Measurements from ENCODE around the gene HIVEP1. TPM values are rescaled to one million over a fixed set of nuclear protein-coding genes. Genes with fewer than 3 reads are reported as not detected.

Gene HIVEP1
- total RNA-seq, 1 experiment from 2014 or later, result 16.3 TPM

- no peak for DNase-seq (ENCODE audit: low read depth in 1 of 2, low spot score in 2 of 2)
- Histone ChIP-seq H3K4me1 (replicated peaks) (peaks cover under 1% of the 10 kb centered on the region), H3K27ac (no peak overlapping the region), H3K4me3 (no peak overlapping the region), H3K36me3 (peaks cover 38% of the 10 kb centered on the region), H3K9me3 (replicated peaks) (no peaks in the 10 kb centered on the region), H3K27me3 (replicated peaks) (no peaks in the 10 kb centered on the region)
Measured at GRCh38 chr6:12118607-12119006, 106.5 kb downstream of the HIVEP1 start.

DNA sequence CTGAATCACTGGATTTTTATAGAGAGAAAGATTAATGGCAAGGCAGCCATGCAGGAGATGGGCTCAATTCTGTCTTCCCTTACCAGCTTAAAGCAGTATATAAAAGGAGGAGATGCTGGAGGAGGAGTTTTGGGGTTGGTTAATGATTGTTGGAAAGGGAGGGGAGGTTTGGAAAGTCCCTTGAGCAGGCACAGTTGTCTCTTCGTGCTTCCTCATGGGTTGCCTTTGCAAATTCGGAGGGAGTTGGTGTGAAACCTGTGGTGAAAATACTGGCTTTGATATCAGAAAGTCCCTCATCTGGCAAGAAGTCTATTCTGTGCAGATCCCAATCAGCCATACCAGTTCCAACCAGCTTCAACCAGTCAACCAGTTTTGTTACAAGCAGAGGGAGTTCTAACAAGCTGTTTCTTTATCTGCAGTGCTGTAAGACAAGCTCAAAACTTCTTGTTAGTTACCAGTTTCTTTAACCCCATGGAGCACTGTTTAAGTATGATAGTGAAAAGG is 107.0 kb downstream of the HIVEP1 start:
- no peak overlapping the region for H3K27ac ChIP-seq
- H3K9me3 ChIP-seq (replicated peaks), result no peaks in the 10 kb centered on the region
- H3K4me3 ChIP-seq, result no peak overlapping the region
- H3K4me1 ChIP-seq (replicated peaks), result no peaks in the 10 kb centered on the region
- peaks cover 40% of the 10 kb centered on the region for H3K36me3 ChIP-seq
- H3K27me3 ChIP-seq (replicated peaks), result no peaks in the 10 kb centered on the region
- DNase-seq (ENCODE audit: low read depth in 1 of 2, low spot score in 2 of 2), result no peak

DNA sequence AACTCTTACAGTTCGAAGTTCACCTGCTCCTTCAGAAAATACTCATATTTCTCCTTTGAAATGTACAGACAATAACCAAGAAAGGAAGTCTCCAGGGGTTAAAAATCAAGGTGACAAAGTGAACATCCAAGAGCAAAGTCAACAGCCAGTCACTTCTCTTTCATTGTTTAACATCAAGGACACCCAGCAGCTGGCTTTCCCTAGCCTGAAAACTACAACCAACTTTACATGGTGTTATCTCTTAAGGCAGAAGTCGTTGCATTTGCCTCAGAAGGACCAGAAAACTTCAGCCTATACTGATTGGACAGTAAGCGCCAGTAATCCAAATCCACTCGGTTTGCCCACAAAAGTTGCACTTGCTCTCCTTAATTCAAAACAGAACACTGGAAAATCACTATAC is 113.3 kb downstream of the HIVEP1 start:
- Histone ChIP-seq H3K9me3 (replicated peaks) (no peaks in the 10 kb centered on the region), H3K27me3 (replicated peaks) (no peaks in the 10 kb centered on the region), H3K27ac (no peak overlapping the region), H3K4me1 (replicated peaks) (no peaks in the 10 kb centered on the region), H3K4me3 (no peak overlapping the region), H3K36me3 (peaks cover 43% of the 10 kb centered on the region)
- DNase-seq (ENCODE audit: low read depth in 1 of 2, low spot score in 2 of 2), result no peak

- Histone ChIP-seq H3K27me3 (replicated peaks) (no peaks in the 10 kb centered on the region), H3K4me1 (replicated peaks) (no peaks in the 10 kb centered on the region), H3K9me3 (replicated peaks) (no peaks in the 10 kb centered on the region), H3K27ac (no peak overlapping the region), H3K4me3 (no peak overlapping the region), H3K36me3 (peaks cover 36% of the 10 kb centered on the region)
- no peak for DNase-seq (ENCODE audit: low read depth in 1 of 2, low spot score in 2 of 2)
Measured at GRCh38 chr6:12126051-12126450, 113.9 kb downstream of the HIVEP1 start.

GRCh38 chr6:12129523-12129922 is 117.4 kb downstream of the HIVEP1 start:
- DNase-seq (ENCODE audit: low read depth in 1 of 2, low spot score in 2 of 2), result no peak
- H3K27ac ChIP-seq, result no peak overlapping the region
- H3K36me3 ChIP-seq, result peaks cover 8% of the 10 kb centered on the region; the same call in 1 of the 2 replicates
- no peaks in the 10 kb centered on the region for H3K27me3 ChIP-seq (replicated peaks)
- H3K9me3 ChIP-seq (replicated peaks), result no peaks in the 10 kb centered on the region
- no peaks in the 10 kb centered on the region for H3K4me1 ChIP-seq (replicated peaks)
- H3K4me3 ChIP-seq, result no peak overlapping the region

DNA sequence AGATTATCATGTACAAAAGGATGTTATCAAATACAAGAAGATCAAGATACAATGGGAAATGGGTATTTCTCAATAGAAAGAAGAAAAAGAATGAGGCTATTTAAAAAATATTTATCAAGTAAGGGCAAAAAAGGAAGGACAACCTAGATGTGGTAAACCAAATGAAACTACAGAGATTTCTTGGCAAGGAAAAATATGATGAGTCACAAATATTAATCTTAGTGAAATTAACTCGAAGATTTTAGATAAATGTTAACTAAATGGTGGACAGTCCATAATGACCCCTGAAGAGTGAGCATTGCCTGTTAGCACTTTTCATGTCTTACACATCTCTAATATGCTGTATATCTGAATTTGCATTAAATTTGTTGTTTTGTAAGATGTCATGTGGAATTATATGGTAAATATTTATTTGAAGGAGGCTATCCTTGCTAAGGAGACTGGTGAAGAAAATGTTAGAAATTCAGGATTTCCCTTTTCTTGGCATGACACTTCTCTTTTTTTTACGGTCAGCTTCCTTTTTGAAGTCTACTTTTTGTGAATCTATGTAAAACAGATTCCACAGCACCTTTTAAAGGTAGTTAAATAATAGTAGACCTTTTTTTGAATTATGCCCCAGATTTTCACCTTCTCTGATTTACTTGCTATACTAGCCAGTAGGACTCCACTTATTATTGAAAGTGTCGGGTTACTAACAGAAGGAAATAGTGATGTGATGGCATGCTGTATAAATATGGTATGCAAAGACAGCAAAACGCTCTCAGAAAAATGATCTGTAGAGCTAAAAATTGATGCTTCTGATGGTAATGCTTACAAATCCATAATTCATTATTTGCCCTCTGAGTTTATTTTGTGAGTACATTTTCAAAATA is 120.5 kb downstream of the HIVEP1 start:
- H3K27ac ChIP-seq, result no peak overlapping the region

GRCh38 chr6:12134581-12134980 is 122.5 kb downstream of the HIVEP1 start:
- Histone ChIP-seq H3K27ac (no peak overlapping the region), H3K4me1 (replicated peaks) (peaks cover 16% of the 10 kb centered on the region), H3K4me3 (no peak overlapping the region), H3K36me3 (peaks cover 14% of the 10 kb centered on the region), H3K27me3 (replicated peaks) (no peaks in the 10 kb centered on the region), H3K9me3 (replicated peaks) (no peaks in the 10 kb centered on the region)
- no peak for DNase-seq (ENCODE audit: low read depth in 1 of 2, low spot score in 2 of 2)

More for the DNA sequence above, 120.5 kb downstream of the HIVEP1 start:
- Histone ChIP-seq H3K36me3 (peaks cover 3% of the 10 kb centered on the region; the same call in 1 of the 2 replicates), H3K27me3 (replicated peaks) (no peaks in the 10 kb centered on the region), H3K9me3 (replicated peaks) (no peaks in the 10 kb centered on the region), H3K4me3 (no peak overlapping the region), H3K4me1 (replicated peaks) (peaks cover 13% of the 10 kb centered on the region)
- no peak for DNase-seq (ENCODE audit: low read depth in 1 of 2, low spot score in 2 of 2)

- Histone ChIP-seq H3K4me1 (replicated peaks) (peaks cover 16% of the 10 kb centered on the region), H3K36me3 (peaks cover 18% of the 10 kb centered on the region), H3K27ac (no peak overlapping the region), H3K9me3 (replicated peaks) (no peaks in the 10 kb centered on the region), H3K4me3 (no peak overlapping the region), H3K27me3 (replicated peaks) (no peaks in the 10 kb centered on the region)
- no peak for DNase-seq (ENCODE audit: low read depth in 1 of 2, low spot score in 2 of 2)
Measured at GRCh38 chr6:12134991-12135390, 122.9 kb downstream of the HIVEP1 start.

GRCh38 chr6:12136905-12137304 is 124.8 kb downstream of the HIVEP1 start:
- Histone ChIP-seq H3K4me1 (replicated peaks) (peaks cover 16% of the 10 kb centered on the region), H3K27ac (peak overlapping the region; percentile 40), H3K36me3 (peaks cover 21% of the 10 kb centered on the region), H3K27me3 (replicated peaks) (no peaks in the 10 kb centered on the region), H3K4me3 (no peak overlapping the region), H3K9me3 (replicated peaks) (no peaks in the 10 kb centered on the region)
- peak in 1 of 2 experiments; percentile 36 for DNase-seq (ENCODE audit: low read depth in 1 of 2, low spot score in 2 of 2)

- DNase-seq (ENCODE audit: low read depth in 1 of 2, low spot score in 2 of 2), result peak; percentile 61 to 64
- Histone ChIP-seq H3K4me1 (replicated peaks) (peaks cover 16% of the 10 kb centered on the region), H3K27me3 (replicated peaks) (no peaks in the 10 kb centered on the region), H3K9me3 (replicated peaks) (no peaks in the 10 kb centered on the region), H3K36me3 (peaks cover 22% of the 10 kb centered on the region), H3K4me3 (no peak overlapping the region), H3K27ac (peak overlapping the region; percentile 40)
Measured at GRCh38 chr6:12137480-12137879, 125.4 kb downstream of the HIVEP1 start.

GRCh38 chr6:12138381-12138780 is 126.3 kb downstream of the HIVEP1 start:
- Histone ChIP-seq H3K27me3 (replicated peaks) (no peaks in the 10 kb centered on the region), H3K9me3 (replicated peaks) (no peaks in the 10 kb centered on the region), H3K4me3 (no peak overlapping the region), H3K4me1 (replicated peaks) (peaks cover 16% of the 10 kb centered on the region), H3K36me3 (peaks cover 22% of the 10 kb centered on the region), H3K27ac (no peak overlapping the region)
- DNase-seq (ENCODE audit: low read depth in 1 of 2, low spot score in 2 of 2), result no peak

- H3K27me3 ChIP-seq (replicated peaks), result no peaks in the 10 kb centered on the region
- H3K9me3 ChIP-seq (replicated peaks), result no peaks in the 10 kb centered on the region
- DNase-seq (ENCODE audit: low read depth in 1 of 2, low spot score in 2 of 2), result no peak
- no peak overlapping the region for H3K27ac ChIP-seq
- peaks cover 16% of the 10 kb centered on the region for H3K4me1 ChIP-seq (replicated peaks)
- H3K4me3 ChIP-seq, result no peak overlapping the region
- peaks cover 22% of the 10 kb centered on the region for H3K36me3 ChIP-seq
Measured at GRCh38 chr6:12138936-12139335, 126.8 kb downstream of the HIVEP1 start.

- no peak for DNase-seq (ENCODE audit: low read depth in 1 of 2, low spot score in 2 of 2)
- peaks cover 33% of the 10 kb centered on the region for H3K4me1 ChIP-seq (replicated peaks)
- H3K27me3 ChIP-seq (replicated peaks), result no peaks in the 10 kb centered on the region
- H3K27ac ChIP-seq, result peak overlapping the region; percentile 86
- H3K9me3 ChIP-seq (replicated peaks), result no peaks in the 10 kb centered on the region
- H3K4me3 ChIP-seq, result no peak overlapping the region
- H3K36me3 ChIP-seq, result no peaks in the 10 kb centered on the region
Measured at GRCh38 chr6:12147557-12148316, 135.6 kb downstream of the HIVEP1 start.

GRCh38 chr6:12148317-12148801 is 136.2 kb downstream of the HIVEP1 start:
- DNase-seq (ENCODE audit: low read depth in 1 of 2, low spot score in 2 of 2), result peak in 1 of 2 experiments; percentile 68
- no peaks in the 10 kb centered on the region for H3K9me3 ChIP-seq (replicated peaks)
- H3K27me3 ChIP-seq (replicated peaks), result no peaks in the 10 kb centered on the region
- H3K4me3 ChIP-seq, result no peak overlapping the region
- peaks cover 33% of the 10 kb centered on the region for H3K4me1 ChIP-seq (replicated peaks)
- peak overlapping the region; percentile 86 for H3K27ac ChIP-seq
- H3K36me3 ChIP-seq, result no peaks in the 10 kb centered on the region
